DND-41 (cell line): ENCODE measurements around the gene IFI6.

Experiments
- ATAC-seq: fragments of 200-7000 bp; cut with Tn5 transposase; 3 replicates; pipeline ENCODE4 v1.9.1; 2021; ENCODE audit warnings: low read depth; ENCODE audit not compliant: insufficient read depth
- DNase-seq: peaks from one replicate; pipeline ENCODE4 v3.0.0-alpha.2; 2020
- H2AFZ ChIP-seq: 2 replicates; pipeline ENCODE4 v1.6.0; 2012; ENCODE audit warnings: low read depth, low read length
- H3K27ac ChIP-seq: 2 replicates; pipeline ENCODE4 v1.5.1; 2012; ENCODE audit warnings: low read length, inconsistent platforms
- H3K27me3 ChIP-seq: fragments of 200-600 bp; sonication (generic); 2 replicates; pipeline ENCODE4 v1.6.0; 2012; ENCODE audit warnings: low read length, mild to moderate bottlenecking, inconsistent platforms; ENCODE audit not compliant: insufficient read depth, poor library complexity
- H3K36me3 ChIP-seq: 2 replicates; pipeline ENCODE4 v1.5.1; 2012; ENCODE audit warnings: low read length, inconsistent platforms; ENCODE audit not compliant: insufficient read depth
- H3K4me1 ChIP-seq: 2 replicates; pipeline ENCODE4 v1.5.1; 2012; ENCODE audit warnings: mild to moderate bottlenecking, low read length; ENCODE audit not compliant: insufficient read depth
- H3K4me2 ChIP-seq: 2 replicates; pipeline ENCODE4 v1.6.0; 2012; ENCODE audit warnings: mild to moderate bottlenecking, moderate library complexity, low read length, inconsistent platforms; ENCODE audit not compliant: insufficient read depth
- H3K4me3 ChIP-seq, 2 experiments: fragments of 200-600 bp in 1 of 2; shearing (Covaris generic) in 1 of 2; 2 replicates each; pipeline ENCODE4 v1.5.1; 2012 to 2016; ENCODE audit warnings: inconsistent platforms in 2 of 2, low read length in 2 of 2, mild to moderate bottlenecking in 2 of 2, low read depth in 1 of 2, moderate library complexity in 1 of 2
- H3K79me2 ChIP-seq: 2 replicates; pipeline ENCODE4 v1.6.0; 2012; ENCODE audit warnings: low read length, inconsistent platforms; ENCODE audit not compliant: insufficient read depth
- H3K9ac ChIP-seq: 2 replicates; pipeline ENCODE4 v1.6.0; 2012; ENCODE audit warnings: low read depth, mild to moderate bottlenecking, inconsistent platforms, low read length, moderate library complexity
- H3K9me3 ChIP-seq: 2 replicates; pipeline ENCODE4 v1.5.1; 2012; ENCODE audit warnings: low read length, moderate library complexity, mild to moderate bottlenecking, inconsistent platforms; ENCODE audit not compliant: insufficient read depth, severe bottlenecking
- H4K20me1 ChIP-seq: 2 replicates; pipeline ENCODE4 v1.6.0; 2012; ENCODE audit warnings: low read length; ENCODE audit not compliant: insufficient read depth
- CTCF ChIP-seq: IDR thresholded peaks from 2 replicates; pipeline ENCODE4 v1.5.1; 2012; ENCODE audit warnings: borderline replicate concordance, low read length, moderate library complexity, mild to moderate bottlenecking; ENCODE audit not compliant: poor library complexity, severe bottlenecking; ENCODE audit errors: extremely low read depth
- EZH2 ChIP-seq: IDR thresholded peaks from 3 replicates; pipeline ENCODE4 v1.6.1; 2012; ENCODE audit warnings: borderline replicate concordance, low read depth, mild to moderate bottlenecking, moderate library complexity, low read length, inconsistent platforms; ENCODE audit not compliant: severe bottlenecking

Gene IFI6

GRCh38 chr1:27638805-27639204, 33.2 kb downstream of the IFI6 start:
- H3K4me2 ChIP-seq, result no peak overlapping the region
- H3K79me2 ChIP-seq, result no peaks in the 10 kb centered on the region
- no peaks in the 10 kb centered on the region for H3K27me3 ChIP-seq
- TF ChIP-seq EZH2, result no peak
- H3K36me3 ChIP-seq, result no peaks in the 10 kb centered on the region
- H3K9ac ChIP-seq, result no peak overlapping the region
- peaks cover 47% of the 10 kb centered on the region for H3K4me1 ChIP-seq
- DNase-seq (no peak), ATAC-seq (no peak)
- H2AFZ ChIP-seq, result no peak overlapping the region
- no peak overlapping the region; the same call in 1 of the 2 replicates for H3K27ac ChIP-seq
- H3K9me3 ChIP-seq, result no peaks in the 10 kb centered on the region
- no peaks in the 10 kb centered on the region for H4K20me1 ChIP-seq
- no peak overlapping the region for H3K4me3 ChIP-seq

GRCh38 chr1:27638047-27638734, 33.8 kb downstream of the IFI6 start:
- no peaks in the 10 kb centered on the region for H3K27me3 ChIP-seq
- H3K4me2 ChIP-seq, result no peak overlapping the region
- no peak overlapping the region for H2AFZ ChIP-seq
- no peak for TF ChIP-seq CTCF
- no peak for TF ChIP-seq EZH2
- H3K36me3 ChIP-seq, result no peaks in the 10 kb centered on the region
- no peak overlapping the region for H3K4me3 ChIP-seq
- peak overlapping the region; percentile 36 for H3K27ac ChIP-seq
- H3K9ac ChIP-seq, result no peak overlapping the region
- H4K20me1 ChIP-seq, result no peaks in the 10 kb centered on the region
- ATAC-seq (no peak), DNase-seq (no peak)
- H3K4me1 ChIP-seq, result peaks cover 52% of the 10 kb centered on the region
- H3K79me2 ChIP-seq, result no peaks in the 10 kb centered on the region
- H3K9me3 ChIP-seq, result no peaks in the 10 kb centered on the region

- peak overlapping the region; percentile 91 for H3K27ac ChIP-seq
- no peaks in the 10 kb centered on the region for H3K79me2 ChIP-seq
- H3K4me2 ChIP-seq, result no peak overlapping the region
These were observed 36.4 kb downstream of the IFI6 start for GRCh38 chr1:27635396-27636142.

More at GRCh38 chr1:27635396-27636142, 36.4 kb downstream of the IFI6 start:
- ATAC-seq, result no peak
- Histone ChIP-seq H2AFZ (no peak overlapping the region), H3K4me1 (peaks cover 79% of the 10 kb centered on the region), H3K9ac (peak overlapping the region; percentile 48; the same call in 1 of the 2 replicates), H3K4me3 (no peak overlapping the region), H3K27me3 (no peaks in the 10 kb centered on the region), H4K20me1 (no peaks in the 10 kb centered on the region), H3K9me3 (no peaks in the 10 kb centered on the region), H3K36me3 (no peaks in the 10 kb centered on the region)
- TF ChIP-seq EZH2 (no peak), CTCF (no peak)
- no peak for DNase-seq
